ENCODE results near the gene EIF3I. TPM values are rescaled to one million over a fixed set of nuclear protein-coding genes. Genes with fewer than 3 reads are reported as not detected.

EIF3I gene
- total RNA-seq (2021; ENCODE audit: unreplicated experiment): 294 TPM
- 384 TPM for polyA plus RNA-seq (2012; ENCODE audit: insufficient read length)
- Bru-seq, nascent RNA: percentile 96 among the genes with signal in this experiment
- percentile 96 among the genes with signal in this experiment for BruChase-seq, experiment 1, labeled RNA remaining after a 2-hour chase
- percentile 97 among the genes with signal in this experiment for BruChase-seq, experiment 2, labeled RNA remaining after a 6-hour chase
- long read RNA-seq, transcript EIF3I-202 (11 exons, 1,458 nt): major isoform, 202 of 281 reads
- long read RNA-seq, partial matches to known transcripts: 53 of 281 reads
- long read RNA-seq, other reads (novel, unspliced or antisense): 26 of 281 reads

- ChIA-PET POLR2A (interaction anchor here (0.6 to 0.7 kb wide), 4 partner anchors 17 to 644 kb away, joined by 3 to 14 read pairs (median 6); partner anchors contain the start of gene BSDC1), CTCF (interaction anchor here (0.6 to 0.7 kb wide), 2 partner anchors 10 to 383 kb away, joined by 3 to 7 read pairs; no protein-coding TSS in a partner anchor)
- DNase-seq (ENCODE audit: low read depth, low spot score): no peak
- Histone ChIP-seq H3K27ac (ENCODE audit: low read length) (peak within 1 kb of the TSS; percentile 98), H3K4me3 (ENCODE audit: low read depth in 2 of 2, low read length in 2 of 2) (peak within 1 kb of the TSS; percentile 95 to 99), H3K36me3 (ENCODE audit: control insufficient read depth, insufficient read depth, low read length) (peaks cover 18% of the 10 kb centered on the region), H3K27me3 (ENCODE audit: control insufficient read depth, insufficient read depth, low read length) (no peaks in the 10 kb centered on the region), H3K4me1 (ENCODE audit: control insufficient read depth, insufficient read depth, low read length) (peaks cover 19% of the 10 kb centered on the region), H3K9me3 (ENCODE audit: control insufficient read depth, insufficient read depth, low read depth, low read length) (no peaks in the 10 kb centered on the region)
- no TSS peak for BruUV-seq (replicated peaks)
- intact Hi-C loops (cut with micrococcal nuclease; ENCODE audit: unreplicated experiment): loop anchor here (1.0 kb wide), 1 partner anchor 94 kb away; no protein-coding TSS in a partner anchor
- TF ChIP-seq CTCF (IDR thresholded peaks at IDR 0.05): no peak
- TF ChIP-seq TCF7L2 (IDR thresholded peaks at IDR 0.05; ENCODE audit: low read depth, low read length): no peak
- TF ChIP-seq SIN3A (IDR thresholded peaks at IDR 0.05; ENCODE audit: borderline replicate concordance, insufficient read depth, low read depth, low read length): 0 out of 2 replicates have a peak, but pooled peaks have one; percentile 70
- TF ChIP-seq REST (IDR thresholded peaks at IDR 0.05; ENCODE audit: insufficient read depth in 1 of 2, low read depth in 2 of 2, low read length in 1 of 2): no peak
- peak; percentile 94 for TF ChIP-seq POLR2AphosphoS5 (IDR thresholded peaks at IDR 0.05; ENCODE audit: low read depth, low read length)
- peak; percentile 99 for ATAC-seq
- in situ Hi-C loops (cut with HindIII; ENCODE audit: low pct_unique_long_range_greater_than_20kb, low sequenced_read_pairs): no loop called here
These were observed at the start of gene EIF3I, which contains the start of gene TMEM234 for GRCh38 chr1:32221980-32222755. TSS of gene EIF3I (plus strand) at chr1:32222407. CDS start at chr1:32222442, 35 bp downstream. TSS of gene TMEM234 (minus strand) at chr1:32222353. CDS start at chr1:32222322, 31 bp downstream.

GRCh38 chr1:32172621-32173245 lies 49.5 kb upstream of the EIF3I start:
- Histone ChIP-seq H3K4me3 (ENCODE audit: low read depth in 2 of 2, low read length in 2 of 2) (no peak overlapping the region), H3K36me3 (ENCODE audit: control insufficient read depth, insufficient read depth, low read length) (peaks cover 12% of the 10 kb centered on the region), H3K27me3 (ENCODE audit: control insufficient read depth, insufficient read depth, low read length) (no peaks in the 10 kb centered on the region), H3K9me3 (ENCODE audit: control insufficient read depth, insufficient read depth, low read depth, low read length) (no peaks in the 10 kb centered on the region), H3K27ac (ENCODE audit: low read length) (no peak overlapping the region), H3K4me1 (ENCODE audit: control insufficient read depth, insufficient read depth, low read length) (no peaks in the 10 kb centered on the region)
- ChIA-PET CTCF (no interaction called here), POLR2A (interaction anchor here (0.6 kb wide), 1 partner anchor 25 kb away, joined by 18 read pairs; no protein-coding TSS in a partner anchor)
- intact Hi-C loops (cut with micrococcal nuclease; ENCODE audit: unreplicated experiment): no loop called here
- no TSS peak for BruUV-seq (replicated peaks)
- DNase-seq (ENCODE audit: low read depth, low spot score) (no peak), ATAC-seq (no peak)
- in situ Hi-C loops (cut with HindIII; ENCODE audit: low pct_unique_long_range_greater_than_20kb, low sequenced_read_pairs): no loop called here
- TF ChIP-seq CTCF (IDR thresholded peaks at IDR 0.05): no peak
- TF ChIP-seq SIN3A (IDR thresholded peaks at IDR 0.05; ENCODE audit: borderline replicate concordance, insufficient read depth, low read depth, low read length): no peak
- no peak for TF ChIP-seq TCF7L2 (IDR thresholded peaks at IDR 0.05; ENCODE audit: low read depth, low read length)
- no peak for TF ChIP-seq POLR2AphosphoS5 (IDR thresholded peaks at IDR 0.05; ENCODE audit: low read depth, low read length)
- no peak for TF ChIP-seq REST (IDR thresholded peaks at IDR 0.05; ENCODE audit: insufficient read depth in 1 of 2, low read depth in 2 of 2, low read length in 1 of 2)
